Measurements from ENCODE around the gene TMEM247. TPM values are rescaled to one million over a fixed set of nuclear protein-coding genes. Genes with fewer than 3 reads are reported as not detected.
A peak's percentile ranks its signal among the peaks of the same experiment; 100 is the strongest.

Gene TMEM247
- total RNA-seq: not detected in 2 replicates

DNA sequence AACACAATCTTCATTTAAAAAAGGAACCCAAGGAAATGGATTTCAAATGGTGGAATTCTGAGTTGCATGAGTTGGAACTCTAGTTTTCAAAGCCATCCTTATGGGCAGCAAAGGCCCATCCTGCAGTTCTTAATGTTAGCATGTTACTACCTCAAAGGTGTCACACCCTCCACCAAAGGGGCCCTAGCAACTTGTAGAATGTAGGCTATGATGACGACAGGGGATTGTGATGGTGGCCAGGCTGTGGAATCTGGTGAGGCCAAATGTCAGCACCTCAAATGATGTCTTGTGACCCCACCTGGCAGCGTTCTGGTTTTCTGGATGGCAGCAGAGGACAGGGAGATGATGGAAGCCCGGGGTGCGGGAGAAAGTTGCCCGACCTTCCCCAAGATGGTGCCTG lies at the start of gene TMEM247:
TMEM247 (plus strand) TSS at position 301 of the 400 bp plus-strand sequence.
- DNase-seq (ENCODE audit: low read depth in 2 of 2): no peak

DNA sequence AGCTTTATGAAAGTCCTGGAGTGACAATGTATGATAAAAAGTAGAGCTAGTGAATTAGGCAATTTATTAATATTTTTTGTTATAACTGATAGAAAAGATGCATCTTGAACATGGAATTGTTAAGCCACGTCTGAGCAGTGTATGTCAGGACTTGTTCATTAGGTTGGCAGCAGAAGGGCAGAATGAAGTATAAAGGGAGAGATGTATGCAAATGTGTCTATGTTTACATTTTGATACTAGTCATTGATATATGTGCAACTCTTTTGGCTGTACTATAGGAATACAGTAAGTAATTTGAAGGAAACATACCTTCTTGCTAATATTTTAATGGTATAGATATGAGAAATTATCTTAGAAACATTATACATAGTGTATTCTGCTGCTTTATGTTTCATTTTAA lies 49.0 kb upstream of the TMEM247 start:
- DNase-seq (ENCODE audit: low read depth in 2 of 2): no peak

GRCh38 chr2:46430992-46431391 lies 48.4 kb upstream of the TMEM247 start:
- no peak for DNase-seq (ENCODE audit: low read depth in 2 of 2)

GRCh38 chr2:46431481-46432235 lies 47.7 kb upstream of the TMEM247 start:
- no peak for DNase-seq (ENCODE audit: low read depth in 2 of 2)

GRCh38 chr2:46434851-46435273 lies 44.5 kb upstream of the TMEM247 start:
- no peak for DNase-seq (ENCODE audit: low read depth in 2 of 2)

DNA sequence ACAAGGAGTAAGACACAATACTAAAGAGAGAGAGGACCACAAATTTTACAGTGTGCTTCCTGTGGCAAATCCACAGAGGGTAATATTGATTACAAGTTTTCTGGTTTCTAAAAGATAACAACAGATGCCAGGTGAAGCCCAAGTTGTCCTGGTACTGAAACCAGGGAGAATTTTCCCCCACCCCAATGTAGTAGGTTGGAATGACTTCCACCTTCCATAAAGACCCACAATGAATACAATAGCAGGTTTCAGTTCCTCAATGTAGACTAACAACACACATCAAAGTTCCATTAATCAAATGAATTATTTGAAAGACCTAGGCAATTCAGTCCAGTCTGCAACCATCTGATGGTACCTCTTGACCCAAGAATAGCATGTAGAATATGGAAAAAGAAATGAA lies 44.0 kb upstream of the TMEM247 start:
- DNase-seq (ENCODE audit: low read depth in 2 of 2): no peak

DNA sequence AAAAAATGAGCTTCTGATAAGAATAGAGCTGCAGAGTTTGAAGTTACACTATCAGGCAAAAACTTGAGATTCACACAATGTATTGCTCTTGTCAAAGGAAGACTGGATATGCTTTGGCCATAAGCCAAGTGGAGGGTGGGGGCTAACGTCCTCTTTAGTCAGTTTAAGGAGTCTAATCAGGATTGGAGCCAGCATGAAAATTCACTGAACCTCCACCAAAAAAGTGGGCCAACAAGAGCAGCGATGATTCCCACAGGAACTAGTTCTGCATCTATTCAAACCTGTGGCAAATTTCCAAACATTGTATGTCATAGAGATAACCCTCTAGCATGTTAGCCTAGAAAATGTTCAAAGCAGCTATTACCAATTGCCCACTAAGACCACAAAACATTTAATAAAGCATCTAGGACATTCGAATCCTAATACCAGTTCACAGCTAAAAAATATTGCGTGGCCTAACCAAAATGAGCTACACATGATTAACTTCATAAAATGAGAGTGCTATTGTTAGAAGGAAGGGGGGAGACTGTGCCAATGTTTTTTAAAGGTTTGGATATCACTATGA lies 43.5 kb upstream of the TMEM247 start:
- DNase-seq (ENCODE audit: low read depth in 2 of 2): no peak

GRCh38 chr2:46436800-46437199 lies 42.6 kb upstream of the TMEM247 start:
- no peak for DNase-seq (ENCODE audit: low read depth in 2 of 2)

- no peak for DNase-seq (ENCODE audit: low read depth in 2 of 2)
These were observed 41.3 kb upstream of the TMEM247 start for GRCh38 chr2:46438102-46438501.

- no peak for DNase-seq (ENCODE audit: low read depth in 2 of 2)
These were observed 40.6 kb upstream of the TMEM247 start for GRCh38 chr2:46438794-46439193.

DNA sequence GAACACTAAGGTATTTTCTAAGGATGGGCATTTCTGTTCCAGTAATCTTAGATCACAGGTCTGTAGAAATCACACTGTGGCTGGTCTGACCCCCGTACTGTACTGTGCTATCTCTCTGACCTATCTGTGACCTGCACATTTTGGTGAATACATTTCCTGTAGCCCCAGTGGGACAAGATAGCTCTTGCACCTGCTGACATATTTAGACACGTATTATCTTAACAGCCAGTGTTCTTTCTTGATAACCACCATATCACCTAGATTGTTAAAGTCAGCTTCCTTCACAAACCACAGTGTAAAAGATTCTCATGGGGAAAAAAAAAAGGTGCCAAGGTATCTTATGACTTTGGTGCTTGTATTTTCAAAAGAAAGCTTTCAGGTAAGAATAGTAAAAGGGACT lies 39.8 kb upstream of the TMEM247 start:
- DNase-seq (ENCODE audit: low read depth in 2 of 2): no peak

- DNase-seq (ENCODE audit: low read depth in 2 of 2): no peak
These were observed 37.3 kb upstream of the TMEM247 start for GRCh38 chr2:46441838-46442712.

GRCh38 chr2:46444732-46445131 lies 34.6 kb upstream of the TMEM247 start:
- no peak for DNase-seq (ENCODE audit: low read depth in 2 of 2)

- no peak for DNase-seq (ENCODE audit: low read depth in 2 of 2)
These were observed 33.8 kb upstream of the TMEM247 start for GRCh38 chr2:46445556-46445955.

DNA sequence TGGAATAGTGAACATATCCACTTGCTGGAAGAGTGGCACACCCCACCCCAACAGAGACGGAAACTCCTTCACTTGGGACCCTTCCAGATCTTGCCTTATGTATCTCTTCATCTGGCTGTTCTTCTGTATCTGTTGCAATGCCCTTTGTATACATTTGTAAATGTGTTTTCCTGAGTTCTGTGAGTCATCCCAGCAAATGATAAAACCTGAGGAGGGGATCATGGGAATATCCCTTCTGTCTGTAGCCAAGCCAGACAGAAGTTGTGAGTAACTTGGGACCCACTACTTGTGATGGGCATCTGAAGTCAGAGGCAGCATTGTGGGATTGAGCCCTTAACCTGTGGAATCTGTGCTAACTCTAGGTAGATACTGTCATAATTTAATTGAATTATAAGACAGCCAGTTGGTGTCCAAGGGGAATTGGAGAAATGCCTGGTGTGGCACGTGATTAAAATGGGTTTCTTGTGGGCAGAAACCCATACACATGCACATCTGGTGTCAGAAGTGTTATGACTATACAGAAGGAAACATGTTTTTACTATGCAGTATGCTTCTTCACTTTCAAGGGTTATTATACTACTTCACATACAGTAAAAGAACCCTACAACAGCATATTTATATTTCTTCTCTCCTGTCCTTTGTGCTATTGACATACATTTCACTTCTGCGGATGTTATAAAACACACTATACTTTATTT lies 32.3 kb upstream of the TMEM247 start:
- DNase-seq (ENCODE audit: low read depth in 2 of 2): no peak

- DNase-seq (ENCODE audit: low read depth in 2 of 2): no peak
These were observed 31.7 kb upstream of the TMEM247 start for GRCh38 chr2:46447649-46448048.

- no peak for DNase-seq (ENCODE audit: low read depth in 2 of 2)
These were observed 31.3 kb upstream of the TMEM247 start for GRCh38 chr2:46448111-46448510.

DNA sequence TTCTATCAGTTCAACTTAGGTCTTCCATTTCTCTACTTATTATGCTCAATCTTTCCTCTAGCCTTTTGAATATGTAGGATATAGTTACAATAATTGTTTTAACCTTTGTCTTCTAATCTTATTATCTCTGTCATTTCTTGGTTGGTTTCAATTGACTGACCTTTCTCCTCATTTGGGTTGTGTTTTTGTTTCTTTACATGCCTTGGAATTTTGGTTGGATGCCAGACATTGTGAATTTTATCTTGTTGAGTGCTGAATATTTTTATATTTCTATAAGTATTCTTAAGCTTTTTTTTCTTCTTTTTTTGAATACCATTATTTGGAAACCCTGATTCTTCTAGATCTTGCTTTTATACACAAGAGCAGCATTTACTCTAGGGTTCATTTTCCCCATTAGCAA lies 30.7 kb upstream of the TMEM247 start:
- DNase-seq (ENCODE audit: low read depth in 2 of 2): peak in 1 of 2 donors; percentile 30

DNA sequence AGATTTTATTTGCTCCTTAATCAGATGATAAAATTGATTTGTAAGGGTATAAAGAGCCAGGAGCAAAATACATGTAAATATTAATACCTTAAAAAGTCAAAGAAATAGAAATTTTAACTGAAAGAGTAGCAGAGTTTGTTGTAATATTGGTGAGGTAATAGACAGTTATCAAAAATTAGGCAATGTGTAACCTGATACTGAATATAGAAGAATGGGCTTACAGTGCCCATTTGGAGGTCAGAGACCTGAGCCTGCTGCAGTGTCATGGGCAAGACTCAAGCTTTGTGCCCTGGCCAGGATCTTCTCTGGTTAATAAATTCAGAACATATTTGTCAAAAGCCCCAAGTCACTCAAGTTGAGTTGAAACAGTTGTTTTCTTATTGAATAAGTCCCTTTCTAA lies 29.7 kb upstream of the TMEM247 start:
- no peak for DNase-seq (ENCODE audit: low read depth in 2 of 2)

GRCh38 chr2:46451131-46451711 lies 28.1 kb upstream of the TMEM247 start:
- no peak for DNase-seq (ENCODE audit: low read depth in 2 of 2)

DNA sequence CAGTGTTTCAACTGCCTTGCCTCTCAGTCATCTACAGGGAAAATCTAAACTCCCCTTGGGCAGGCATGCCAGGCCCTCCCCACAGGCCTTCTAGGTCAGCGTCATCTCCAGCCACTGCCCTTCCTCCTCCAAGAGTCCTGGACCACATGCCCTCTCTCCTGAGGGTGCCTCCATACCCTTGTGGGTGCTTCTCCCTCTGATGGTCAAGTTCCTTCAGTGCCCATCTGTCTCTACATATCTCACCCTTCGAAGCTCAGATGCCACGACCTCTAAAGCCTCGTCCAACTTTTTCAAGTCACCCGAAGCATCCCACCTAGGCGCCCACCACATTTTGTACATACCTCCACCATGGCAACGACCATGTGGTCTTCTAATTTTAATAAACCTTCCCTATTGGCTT lies 22.6 kb upstream of the TMEM247 start:
- DNase-seq (ENCODE audit: low read depth in 2 of 2): no peak
